Bronchial epithelial cell (primary cell): ENCODE data around the gene TP53I11. TPM values are rescaled to one million over a fixed set of nuclear protein-coding genes. Genes with fewer than 3 reads are reported as not detected.

Experiments used
- DNase-seq: peaks from one replicate; pipeline ENCODE4 v3.0.0-alpha.2; 2010; ENCODE audit warnings: low read depth
- FAIRE-seq: peaks from 2 replicates; lab custom pipeline; 2011; peaks lifted over from hg19 to GRCh38; lab: Jason Lieb, UNC
- H3K27me3 ChIP-seq: 2 replicates; pipeline ENCODE4 v1.5.1; 2011; ENCODE audit warnings: low read length; ENCODE audit not compliant: control insufficient read depth, insufficient read depth
- H3K36me3 ChIP-seq: 2 replicates; pipeline ENCODE4 v1.5.1; 2011; ENCODE audit warnings: low read length; ENCODE audit not compliant: control insufficient read depth, insufficient read depth
- H3K4me3 ChIP-seq: 2 replicates; pipeline ENCODE4 v1.5.1; 2011; ENCODE audit warnings: mild to moderate bottlenecking, low read depth, low read length, control low read depth
- CTCF ChIP-seq: IDR thresholded peaks from 2 replicates; pipeline ENCODE4 v1.5.1; 2011; ENCODE audit warnings: mild to moderate bottlenecking, moderate library complexity, low read length, control low read depth, inconsistent platforms; ENCODE audit not compliant: insufficient read depth, severe bottlenecking
- total RNA-seq: library from RNA; depleted of rRNA; stranded (reverse); fragments of >200 nt; gene quantifications from 2 replicates; pipeline ENCODE4 v1.2.1, GENCODE V29; 2014

The TP53I11 gene
- total RNA-seq, 1 donor from 2014 or later: 1.8 TPM

DNA sequence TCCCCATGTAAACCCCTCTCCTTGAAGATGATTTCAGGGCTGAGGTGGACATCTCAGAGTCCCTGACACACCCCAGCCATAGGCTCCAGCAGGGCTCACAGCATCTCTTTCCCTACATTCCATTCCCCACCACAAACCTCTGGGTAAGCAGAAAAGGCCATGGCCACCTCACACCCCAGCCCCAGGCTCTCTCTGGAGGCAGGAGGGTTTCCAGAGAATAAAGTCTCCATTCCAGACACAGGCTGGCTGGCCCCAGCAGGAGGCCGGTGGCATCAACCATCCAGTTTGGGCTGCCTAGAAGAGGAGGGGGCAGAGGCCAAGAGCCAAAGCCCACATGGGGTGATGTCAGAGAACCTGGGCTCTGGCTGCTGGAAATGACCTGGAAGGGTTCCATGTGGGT is 61.4 kb downstream of the TP53I11 start:
- DNase-seq (no peak), FAIRE-seq (no peak)
- Histone ChIP-seq H3K4me3 (no peak overlapping the region), H3K36me3 (no peaks in the 10 kb centered on the region), H3K27me3 (peaks cover 6% of the 10 kb centered on the region)
- no peak for TF ChIP-seq CTCF

DNA sequence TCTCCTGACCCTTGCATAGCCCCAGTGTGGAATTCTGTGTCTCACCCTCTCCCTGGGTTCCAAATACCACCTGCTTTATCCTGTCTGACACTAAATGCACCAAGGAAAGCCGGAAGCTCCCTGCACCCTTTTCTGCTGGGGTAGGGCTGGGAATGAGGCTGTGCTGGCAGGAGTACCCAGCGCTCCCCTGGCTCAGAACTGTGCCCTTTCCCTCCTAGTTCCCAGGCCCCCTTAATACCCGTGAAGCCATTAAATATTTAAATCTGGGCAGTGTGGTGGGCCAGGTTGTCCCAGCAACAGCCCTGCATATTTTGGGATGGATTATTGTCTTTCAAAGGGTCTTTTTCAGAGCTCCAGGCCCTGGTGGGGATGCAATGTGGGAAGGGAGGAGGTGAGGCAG is 63.0 kb downstream of the TP53I11 start:
- Histone ChIP-seq H3K27me3 (peaks cover 3% of the 10 kb centered on the region), H3K36me3 (no peaks in the 10 kb centered on the region), H3K4me3 (no peak overlapping the region)
- DNase-seq (no peak), FAIRE-seq (no peak)
- TF ChIP-seq CTCF: no peak

DNA sequence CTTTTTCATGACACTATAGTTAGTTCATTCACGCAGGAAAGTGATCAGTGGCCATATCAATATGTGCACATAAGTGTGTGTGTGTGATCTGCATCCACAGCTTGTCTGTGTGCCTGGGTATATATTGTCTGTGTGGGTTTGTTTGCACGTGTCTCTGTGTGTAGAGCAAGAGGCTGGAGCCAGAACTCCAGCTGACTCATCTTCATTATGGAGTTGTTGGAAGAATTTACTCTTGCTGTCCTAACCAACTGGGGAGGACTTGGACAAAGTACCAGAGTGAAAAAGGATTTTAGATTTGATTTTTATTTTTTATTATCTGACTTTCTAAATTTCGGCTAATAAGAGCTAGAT is 63.9 kb downstream of the TP53I11 start:
- no peaks in the 10 kb centered on the region for H3K36me3 ChIP-seq
- peaks cover 6% of the 10 kb centered on the region for H3K27me3 ChIP-seq
- peak; percentile 7 for FAIRE-seq
- H3K4me3 ChIP-seq: no peak overlapping the region
- DNase-seq: no peak
- no peak for TF ChIP-seq CTCF

GRCh38 chr11:44885919-44886789 is 64.5 kb downstream of the TP53I11 start:
- no peaks in the 10 kb centered on the region for H3K36me3 ChIP-seq
- H3K27me3 ChIP-seq: peaks cover 6% of the 10 kb centered on the region
- no peak overlapping the region for H3K4me3 ChIP-seq
- no peak for DNase-seq
- TF ChIP-seq CTCF: no peak
- FAIRE-seq: no peak

GRCh38 chr11:44885065-44885810 is 65.4 kb downstream of the TP53I11 start:
- DNase-seq (no peak), FAIRE-seq (no peak)
- Histone ChIP-seq H3K4me3 (no peak overlapping the region), H3K27me3 (peaks cover 8% of the 10 kb centered on the region), H3K36me3 (no peaks in the 10 kb centered on the region)
- no peak for TF ChIP-seq CTCF
